Activated B cell treated with CpG ODN at 0.5 μM for 24 hours (primary cell): ENCODE results near the gene BCL2L13. TPM values are rescaled to one million over a fixed set of nuclear protein-coding genes. Genes with fewer than 3 reads are reported as not detected.
"Not testable (repeated sequence)": the region's sequence is repeated elsewhere in the genome, so short reads cannot be mapped to it uniquely, and the experiment has no call there.

Source experiments
- ATAC-seq: fragments of 200-7000 bp; cut with Tn5 transposase; one replicate; pipeline ENCODE4 v1.10.0; 2021; ENCODE audit warnings: low read depth, mild to moderate bottlenecking, moderate library complexity
- CTCF ChIA-PET: fragments of 350-600 bp; sonication (Branson Sonifier 250); formaldehyde crosslinking; loops from one replicate; lab custom pipeline; 2021; ENCODE audit warnings: antibody characterized with exemption; lab: Charles Lee
- POLR2A ChIA-PET: fragments of 350-600 bp; sonication (Branson Sonifier 250); formaldehyde crosslinking; loops from one replicate; lab custom pipeline; 2021; ENCODE audit warnings: antibody characterized with exemption; lab: Charles Lee
- DNase-seq: peaks from one replicate; pipeline ENCODE4 v3.0.0; 2022
- H3K27ac Mint-ChIP-seq: one replicate; pipeline ENCODE4 v1.8.0; 2020; ENCODE audit warnings: mixed read lengths
- H3K27me3 Mint-ChIP-seq: one replicate; pipeline ENCODE4 v1.8.0; 2021; ENCODE audit warnings: mixed read lengths
- H3K36me3 Mint-ChIP-seq: one replicate; pipeline ENCODE4 v1.8.0; 2021; ENCODE audit warnings: low read depth, mixed read lengths
- H3K4me1 Mint-ChIP-seq: one replicate; pipeline ENCODE4 v1.8.0; 2021; ENCODE audit warnings: mixed read lengths
- H3K4me3 Mint-ChIP-seq: one replicate; pipeline ENCODE4 v1.8.0; 2020; ENCODE audit warnings: mild to moderate bottlenecking, mixed read lengths
- H3K9me3 Mint-ChIP-seq: one replicate; pipeline ENCODE4 v1.8.0; 2020; ENCODE audit warnings: mixed read lengths
- CTCF ChIP-seq: fragments of 200-600 bp; IDR thresholded peaks from one replicate; pipeline ENCODE4 v1.8.0; 2022; ENCODE audit warnings: antibody characterized with exemption, mild to moderate bottlenecking
- intact Hi-C: fragments of 100-400 bp; cut with micrococcal nuclease; formaldehyde crosslinking; loops from one replicate; pipeline ENCODE4 v1.15.1; 2024
- total RNA-seq: library from RNA; stranded (reverse); gene quantifications from 2 replicates; pipeline ENCODE4 v1.2.3, GENCODE V29; 2022

Gene BCL2L13
- total RNA-seq, 1 donor from 2014 or later = 38.7 TPM

DNA sequence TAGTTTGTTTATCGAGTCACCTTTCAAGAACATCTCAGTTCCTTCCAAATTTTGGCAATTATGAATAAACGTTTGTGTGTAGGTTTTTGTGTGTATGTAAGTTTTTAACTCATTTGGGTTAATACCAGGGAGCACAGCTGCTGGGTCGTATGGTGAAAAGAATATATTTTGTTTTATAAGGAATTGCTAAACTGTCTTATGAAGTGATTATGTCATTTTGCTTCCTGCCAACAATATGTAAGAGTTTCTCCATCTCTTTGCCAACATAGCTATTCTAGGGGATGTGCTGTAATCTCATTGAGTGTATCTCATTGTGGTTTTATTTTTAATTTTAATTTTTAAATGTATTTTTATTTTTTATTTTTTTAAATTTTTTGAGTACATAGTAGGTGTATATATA, 27.3 kb downstream of the BCL2L13 start:
- Mint-ChIP-seq H3K36me3 (peaks cover 57% of the 10 kb centered on the region), H3K27ac (no peak overlapping the region), H3K4me1 (peaks cover 12% of the 10 kb centered on the region), H3K27me3 (no peaks in the 10 kb centered on the region), H3K9me3 (peaks cover 4% of the 10 kb centered on the region), H3K4me3 (no peak overlapping the region)
- intact Hi-C loops = no loop called here
- POLR2A ChIA-PET = no interaction called here
- TF ChIP-seq CTCF = no peak
- DNase-seq (no peak), ATAC-seq (no peak)
- CTCF ChIA-PET = no interaction called here

GRCh38 chr22:17671521-17672092, 33.0 kb downstream of the BCL2L13 start:
- intact Hi-C loops, ATAC-seq, CTCF ChIA-PET, DNase-seq, H3K4me3 Mint-ChIP-seq, H3K27ac Mint-ChIP-seq, H3K27me3 Mint-ChIP-seq, H3K9me3 Mint-ChIP-seq, POLR2A ChIA-PET: not testable (repeated sequence)
- Mint-ChIP-seq H3K4me1 (peaks cover 15% of the 10 kb centered on the region), H3K36me3 (peaks cover 26% of the 10 kb centered on the region)

DNA sequence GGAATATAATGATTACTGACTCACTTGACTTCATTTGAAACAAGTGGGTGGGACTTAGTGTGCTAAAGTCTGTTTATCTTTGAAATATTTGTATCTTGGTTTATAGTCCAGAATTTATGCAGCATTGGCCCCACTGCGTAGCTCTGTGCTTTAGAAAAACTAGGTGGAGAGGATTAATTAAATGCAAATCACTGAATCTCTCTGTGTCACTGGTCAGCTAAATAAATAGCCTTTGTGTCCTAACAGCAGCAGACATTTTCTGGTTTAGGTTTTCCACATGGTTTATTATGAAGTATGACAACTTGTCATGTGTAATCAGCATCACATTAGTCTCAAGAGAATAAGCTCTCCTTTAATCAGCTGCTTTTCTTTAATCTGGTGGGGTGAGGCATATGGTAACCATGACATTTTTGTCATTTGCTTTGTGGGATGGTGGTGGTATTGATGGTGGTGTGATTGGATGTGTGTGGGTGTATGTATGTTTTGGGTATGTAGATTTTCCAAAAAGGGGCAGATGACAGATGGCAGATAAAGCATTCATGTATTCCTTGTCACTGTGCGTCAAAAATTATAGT, 33.9 kb downstream of the BCL2L13 start:
- CTCF ChIA-PET = no interaction called here
- H3K27me3 Mint-ChIP-seq = no peaks in the 10 kb centered on the region
- H3K4me1 Mint-ChIP-seq = peaks cover 15% of the 10 kb centered on the region
- intact Hi-C loops = no loop called here
- no peak overlapping the region for H3K4me3 Mint-ChIP-seq
- TF ChIP-seq CTCF = no peak
- ATAC-seq = no peak
- POLR2A ChIA-PET = no interaction called here
- no peaks in the 10 kb centered on the region for H3K9me3 Mint-ChIP-seq
- peaks cover 20% of the 10 kb centered on the region for H3K36me3 Mint-ChIP-seq
- no peak for DNase-seq
- H3K27ac Mint-ChIP-seq = no peak overlapping the region

GRCh38 chr22:17674152-17674551, 35.6 kb downstream of the BCL2L13 start:
- ATAC-seq = no peak
- Mint-ChIP-seq H3K4me1 (peaks cover 16% of the 10 kb centered on the region), H3K9me3 (no peaks in the 10 kb centered on the region), H3K27ac (no peak overlapping the region), H3K36me3 (peaks cover 19% of the 10 kb centered on the region), H3K27me3 (no peaks in the 10 kb centered on the region), H3K4me3 (no peak overlapping the region)
- no peak for TF ChIP-seq CTCF
- POLR2A ChIA-PET = no interaction called here
- CTCF ChIA-PET = no interaction called here
- intact Hi-C loops = no loop called here
- DNase-seq = no peak

GRCh38 chr22:17675584-17675983, 37.0 kb downstream of the BCL2L13 start:
- ChIA-PET POLR2A (no interaction called here), CTCF (no interaction called here)
- TF ChIP-seq CTCF = no peak
- H3K4me1 Mint-ChIP-seq = peaks cover 6% of the 10 kb centered on the region
- ATAC-seq (no peak), DNase-seq (no peak)
- H3K27ac Mint-ChIP-seq = no peak overlapping the region
- intact Hi-C loops = no loop called here
- no peaks in the 10 kb centered on the region for H3K27me3 Mint-ChIP-seq
- peaks cover 8% of the 10 kb centered on the region for H3K36me3 Mint-ChIP-seq
- no peaks in the 10 kb centered on the region for H3K9me3 Mint-ChIP-seq
- H3K4me3 Mint-ChIP-seq = no peak overlapping the region
